Spleen (tissue), 7 donors: ENCODE results near the gene USP32.

Source experiments
- CTCF ChIP-seq, 11 experiments: fragments of 200-600 bp in 7 of 11; fragments of 450-650 bp in 4 of 11; sonication (generic) in 4 of 11; IDR thresholded peaks in 8 of 11; conservative IDR thresholded peaks in 3 of 11; 1 replicate in 7 of 11; 2 replicates in 4 of 11; pipeline versions ENCODE4 v1.4.0 to v1.8.0; 2016 to 2021; ENCODE audit warnings: antibody characterized with exemption in 11 of 11, inconsistent platforms in 4 of 11, mild to moderate bottlenecking in 1 of 11
- POLR2A ChIP-seq, 3 donors: fragments of 450-650 bp; IDR thresholded peaks; one replicate each; pipeline ENCODE4 v1.5.1; 2017; ENCODE audit warnings: antibody characterized with exemption in 3 of 3, mild to moderate bottlenecking in 1 of 3
- donor health status: DM: no; HTN: no; CAD: no; lungs with moderate emphysema.
- donor health status: DM: no; HTN: no; CAD: no.
- donor health status: DM: no; HTN: no; CAD: no.

- TF ChIP-seq CTCF (IDR thresholded peaks at IDR 0.05 in 8 of 11, conservative IDR thresholded peaks at IDR 0.05 in 3 of 11) (no peak), POLR2A (IDR thresholded peaks at IDR 0.05) (no peak)
These were observed 231.0 kb downstream of the USP32 start for GRCh38 chr17:60160829-60161501.
